H9 (cell line): ENCODE measurements around the gene RPL5. TPM values are rescaled to one million over a fixed set of nuclear protein-coding genes. Genes with fewer than 3 reads are reported as not detected.

Experiments
- DNase-seq: peaks from one replicate; pipeline ENCODE4 v3.0.0-alpha.2; 2017
- H2AFZ ChIP-seq: one replicate; pipeline ENCODE4 v1.6.1; 2013; ENCODE audit warnings: mild to moderate bottlenecking, low read length, control low read depth, moderate library complexity
- H2AK5ac ChIP-seq: 2 replicates; pipeline ENCODE4 v1.6.1; 2013; ENCODE audit warnings: low read length, control low read depth, mixed read lengths; ENCODE audit not compliant: insufficient read length
- H2BK120ac ChIP-seq: one replicate; pipeline ENCODE4 v1.6.1; 2013; ENCODE audit warnings: low read depth, mild to moderate bottlenecking, low read length, control low read depth, inconsistent platforms; ENCODE audit not compliant: poor library complexity, severe bottlenecking
- H2BK12ac ChIP-seq: 2 replicates; pipeline ENCODE4 v1.6.1; 2013; ENCODE audit warnings: low read length, control low read depth, mixed read lengths, low read depth; ENCODE audit not compliant: insufficient read length
- H2BK15ac ChIP-seq: 2 replicates; pipeline ENCODE4 v1.6.1; 2013; ENCODE audit warnings: low read depth, low read length, control low read depth
- H2BK20ac ChIP-seq: one replicate; pipeline ENCODE4 v1.6.1; 2013; ENCODE audit warnings: low read depth, mild to moderate bottlenecking, low read length, control low read depth, inconsistent platforms; ENCODE audit not compliant: poor library complexity, severe bottlenecking
- H2BK5ac ChIP-seq: 2 replicates; pipeline ENCODE4 v1.6.1; 2013; ENCODE audit warnings: low read length, control low read depth, mixed read lengths; ENCODE audit not compliant: insufficient read length
- H3K14ac ChIP-seq: 2 replicates; pipeline ENCODE4 v1.6.1; 2013; ENCODE audit warnings: low read length, control low read depth; ENCODE audit not compliant: insufficient read depth
- H3K18ac ChIP-seq: 2 replicates; pipeline ENCODE4 v1.6.1; 2013; ENCODE audit warnings: low read depth, mild to moderate bottlenecking, mixed read lengths, low read length, control low read depth; ENCODE audit not compliant: insufficient read length
- H3K23ac ChIP-seq: 2 replicates; pipeline ENCODE4 v1.6.1; 2013; ENCODE audit warnings: low read length, control low read depth, mixed read lengths, low read depth; ENCODE audit not compliant: insufficient read length
- H3K23me2 ChIP-seq: 2 replicates; pipeline ENCODE4 v1.6.1; 2013; ENCODE audit warnings: low read depth, mild to moderate bottlenecking, mixed read lengths, low read length, control low read depth; ENCODE audit not compliant: insufficient read length, poor library complexity, severe bottlenecking
- H3K27ac ChIP-seq: 2 replicates; pipeline ENCODE4 v1.5.1; 2013; ENCODE audit warnings: low read length, control low read depth, mixed read lengths, low read depth; ENCODE audit not compliant: insufficient read length
- H3K27me3 ChIP-seq: 2 replicates; pipeline ENCODE4 v1.6.1; 2013; ENCODE audit warnings: low read length, control low read depth, inconsistent platforms; ENCODE audit not compliant: insufficient read depth
- H3K4ac ChIP-seq: 2 replicates; pipeline ENCODE4 v1.6.1; 2013; ENCODE audit warnings: low read depth, mild to moderate bottlenecking, control low read depth, inconsistent platforms, low read length, moderate library complexity
- H3K4me1 ChIP-seq: 2 replicates; pipeline ENCODE4 v1.6.1; 2013; ENCODE audit warnings: low read length, control low read depth, inconsistent platforms; ENCODE audit not compliant: insufficient read depth
- H3K4me2 ChIP-seq: 2 replicates; pipeline ENCODE4 v1.6.1; 2013; ENCODE audit warnings: low read length, control low read depth, mixed read lengths; ENCODE audit not compliant: insufficient read length, insufficient read depth
- H3K56ac ChIP-seq: 2 replicates; pipeline ENCODE4 v1.6.1; 2013; ENCODE audit warnings: low read depth, mild to moderate bottlenecking, mixed read lengths, low read length, control low read depth; ENCODE audit not compliant: insufficient read length
- H3K79me1 ChIP-seq: 2 replicates; pipeline ENCODE4 v1.6.1; 2013; ENCODE audit warnings: low read depth, mild to moderate bottlenecking, moderate library complexity, low read length, control low read depth, inconsistent platforms; ENCODE audit not compliant: insufficient read depth, poor library complexity, severe bottlenecking
- H3K79me2 ChIP-seq: 2 replicates; pipeline ENCODE4 v1.6.1; 2013; ENCODE audit warnings: low read length, control low read depth, inconsistent platforms; ENCODE audit not compliant: insufficient read depth
- H3K9ac ChIP-seq: 2 replicates; pipeline ENCODE4 v1.6.1; 2013; ENCODE audit warnings: low read length, control low read depth, mixed read lengths; ENCODE audit not compliant: insufficient read length; ENCODE audit errors: extremely low read depth
- H3K9me3 ChIP-seq: one replicate; pipeline ENCODE4 v1.6.1; 2013; ENCODE audit warnings: low read depth, low read length, inconsistent platforms; ENCODE audit not compliant: control insufficient read depth
- H3T11ph ChIP-seq: one replicate; pipeline ENCODE4 v1.6.1; 2013; ENCODE audit warnings: mild to moderate bottlenecking, low read length, control low read depth, inconsistent platforms
- H4K20me1 ChIP-seq: one replicate; pipeline ENCODE4 v1.6.1; 2013; ENCODE audit not compliant: control insufficient read depth, insufficient read length, insufficient read depth
- H4K5ac ChIP-seq: 2 replicates; pipeline ENCODE4 v1.6.1; 2013; ENCODE audit warnings: low read depth, mild to moderate bottlenecking, mixed read lengths, low read length, control low read depth; ENCODE audit not compliant: insufficient read length
- H4K8ac ChIP-seq: replicated peaks from 2 replicates; pipeline ENCODE4 v1.6.1; 2013; ENCODE audit warnings: low read length, control low read depth, mixed read lengths, low read depth; ENCODE audit not compliant: insufficient read length
- H4K91ac ChIP-seq: 2 replicates; pipeline ENCODE4 v1.6.1; 2013; ENCODE audit warnings: low read depth, mild to moderate bottlenecking, moderate library complexity, mixed read lengths, low read length, control low read depth; ENCODE audit not compliant: insufficient read length
- H3K27ac Mint-ChIP-seq, 3 experiments: 2 replicates in 2 of 3; 3 replicates in 1 of 3; pipeline ENCODE4 v1.8.0; 2020 to 2021; ENCODE audit warnings: mixed read lengths in 3 of 3, mild to moderate bottlenecking in 1 of 3, moderate library complexity in 1 of 3
- H3K27me3 Mint-ChIP-seq: 2 replicates; pipeline ENCODE4 v1.8.0; 2021; ENCODE audit warnings: low read depth, mild to moderate bottlenecking, moderate library complexity, mixed read lengths
- H3K36me3 Mint-ChIP-seq, 3 experiments: 2 replicates in 2 of 3; 3 replicates in 1 of 3; pipeline ENCODE4 v1.8.0; 2020 to 2021; ENCODE audit warnings: low read depth in 3 of 3, mixed read lengths in 3 of 3; ENCODE audit not compliant: insufficient read depth in 1 of 3
- H3K4me1 Mint-ChIP-seq, 2 experiments: 2 replicates each; pipeline ENCODE4 v1.8.0; 2020; ENCODE audit warnings: mixed read lengths in 2 of 2
- H3K4me3 Mint-ChIP-seq, 2 experiments: 2 replicates in 1 of 2; 3 replicates in 1 of 2; pipeline ENCODE4 v1.8.0; 2020 to 2021; ENCODE audit warnings: mild to moderate bottlenecking in 2 of 2, mixed read lengths in 2 of 2, moderate library complexity in 1 of 2
- H3K9me3 Mint-ChIP-seq, 2 experiments: 2 replicates in 1 of 2; 3 replicates in 1 of 2; pipeline ENCODE4 v1.8.0; 2020; ENCODE audit warnings: mild to moderate bottlenecking in 2 of 2, mixed read lengths in 2 of 2, moderate library complexity in 1 of 2
- total RNA-seq: library from RNA; stranded (reverse); gene quantifications from 2 replicates; pipeline ENCODE4 v1.2.1, GENCODE V29; 2021
- TF ChIP-seq, protein P1 (sequence below): fragments of 200-600 bp; sonication (generic); conservative IDR thresholded peaks from 3 replicates; pipeline ENCODE4 v1.8.0; 2021; ENCODE audit warnings: antibody characterized with exemption, mild to moderate bottlenecking

Gene RPL5
- total RNA-seq, 1 experiment from 2014 or later, result 1,608 TPM

DNA sequence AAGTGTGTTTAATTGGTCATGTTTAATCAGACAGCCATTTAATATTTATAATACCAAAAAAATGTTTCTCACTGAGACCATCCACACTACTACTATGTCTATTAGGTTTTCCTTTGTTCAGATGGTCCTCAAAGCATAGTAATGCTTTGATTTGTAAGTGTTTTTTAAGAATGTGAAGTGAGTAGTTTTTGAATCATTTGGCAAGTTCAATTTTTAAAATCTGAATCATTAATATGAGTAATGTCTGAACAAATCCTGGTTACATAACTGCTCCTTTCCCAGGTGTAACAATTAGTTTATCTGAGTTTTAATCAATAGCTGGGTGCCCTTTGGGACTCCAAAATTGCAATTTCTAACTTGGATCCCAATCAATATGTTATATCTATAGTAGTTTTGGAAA is 23.5 kb upstream of the RPL5 start:
- Histone ChIP-seq H2BK120ac (no peak overlapping the region), H3K27ac (no peak overlapping the region), H3K4me1 (no peaks in the 10 kb centered on the region), H2AFZ (no peak overlapping the region), H3K23ac (no peak overlapping the region), H2BK15ac (no peak overlapping the region), H2BK5ac (no peak overlapping the region), H3K9me3 (no peaks in the 10 kb centered on the region), H3K4ac (no peak overlapping the region), H3K14ac (no peak overlapping the region), H3K27me3 (no peaks in the 10 kb centered on the region), H3K23me2 (no peaks in the 10 kb centered on the region), H3K79me2 (no peaks in the 10 kb centered on the region), H3T11ph (no peak overlapping the region), H2BK20ac (no peak overlapping the region), H4K8ac (no peak overlapping the region), H3K18ac (no peak overlapping the region), H3K9ac (no peak overlapping the region), H3K4me2 (no peak overlapping the region), H4K20me1 (no peaks in the 10 kb centered on the region), H4K91ac (no peak overlapping the region), H3K56ac (no peak overlapping the region), H4K5ac (no peak overlapping the region), H2AK5ac (no peak overlapping the region), H2BK12ac (no peak overlapping the region), H3K79me1 (no peaks in the 10 kb centered on the region)
- peaks cover 3 to 4% of the 10 kb centered on the region in 2 experiments; a peak in 2 of 4 replicates for H3K4me1 Mint-ChIP-seq
- no peak overlapping the region for H3K4me3 Mint-ChIP-seq
- H3K9me3 Mint-ChIP-seq, result peaks cover 0 to 3% of the 10 kb centered on the region in 2 experiments; a peak in 1 of 5 replicates
- no peaks in the 10 kb centered on the region; the same call in 1 of the 2 replicates for H3K27me3 Mint-ChIP-seq
- DNase-seq, result no peak
- H3K36me3 Mint-ChIP-seq, result no peaks in the 10 kb centered on the region
- no peak overlapping the region for H3K27ac Mint-ChIP-seq
- TF ChIP-seq, protein P1, sequence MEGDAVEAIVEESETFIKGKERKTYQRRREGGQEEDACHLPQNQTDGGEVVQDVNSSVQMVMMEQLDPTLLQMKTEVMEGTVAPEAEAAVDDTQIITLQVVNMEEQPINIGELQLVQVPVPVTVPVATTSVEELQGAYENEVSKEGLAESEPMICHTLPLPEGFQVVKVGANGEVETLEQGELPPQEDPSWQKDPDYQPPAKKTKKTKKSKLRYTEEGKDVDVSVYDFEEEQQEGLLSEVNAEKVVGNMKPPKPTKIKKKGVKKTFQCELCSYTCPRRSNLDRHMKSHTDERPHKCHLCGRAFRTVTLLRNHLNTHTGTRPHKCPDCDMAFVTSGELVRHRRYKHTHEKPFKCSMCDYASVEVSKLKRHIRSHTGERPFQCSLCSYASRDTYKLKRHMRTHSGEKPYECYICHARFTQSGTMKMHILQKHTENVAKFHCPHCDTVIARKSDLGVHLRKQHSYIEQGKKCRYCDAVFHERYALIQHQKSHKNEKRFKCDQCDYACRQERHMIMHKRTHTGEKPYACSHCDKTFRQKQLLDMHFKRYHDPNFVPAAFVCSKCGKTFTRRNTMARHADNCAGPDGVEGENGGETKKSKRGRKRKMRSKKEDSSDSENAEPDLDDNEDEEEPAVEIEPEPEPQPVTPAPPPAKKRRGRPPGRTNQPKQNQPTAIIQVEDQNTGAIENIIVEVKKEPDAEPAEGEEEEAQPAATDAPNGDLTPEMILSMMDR, result no peak
